ENCODE results near the gene PRCC. TPM values are rescaled to one million over a fixed set of nuclear protein-coding genes. Genes with fewer than 3 reads are reported as not detected.

Gene PRCC
- total and polyA plus RNA-seq, 2 of the 13 experiments (the other 11 are each of a cell fraction or from before 2014, with no cell fraction given) = 24.2 to 40.5 TPM

DNA sequence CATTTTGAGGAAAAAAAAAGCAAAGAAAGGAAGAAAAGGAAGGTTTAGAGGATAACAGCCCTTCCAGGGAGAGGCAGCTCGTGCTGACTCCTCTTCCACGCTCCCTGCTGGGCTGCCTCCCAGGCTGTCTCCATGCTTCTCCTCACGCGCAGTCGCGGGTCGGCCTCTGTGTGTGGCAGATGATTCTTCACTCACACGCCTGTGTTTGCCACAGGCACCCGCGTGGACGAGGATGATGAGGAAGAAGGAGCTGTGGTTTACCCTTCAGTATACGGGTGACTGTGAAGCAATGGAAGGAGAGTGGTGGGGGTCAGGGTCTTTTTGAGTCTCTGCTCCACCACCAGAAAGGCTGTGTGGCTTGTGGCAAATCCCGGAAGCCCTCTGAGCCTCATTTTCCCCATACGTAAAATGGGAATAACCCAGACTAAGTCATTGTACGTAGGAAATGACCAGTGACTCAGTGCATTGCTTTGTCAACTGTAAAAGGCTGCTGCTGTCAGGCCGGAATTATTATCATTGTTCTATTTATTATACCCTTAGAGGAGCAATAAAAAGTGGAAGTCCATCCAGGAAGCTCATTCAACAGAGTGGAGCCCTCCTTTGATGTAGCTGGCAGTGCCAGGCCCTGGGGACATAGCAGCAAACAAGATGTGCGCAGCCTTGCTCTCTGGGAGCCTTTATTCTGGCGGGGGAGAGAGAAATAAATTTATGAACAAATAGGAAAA lies 61.2 kb downstream of the PRCC start:
- 38% methylated on average over 18 of the region's 18 CpGs for WGBS (ENCODE audit: low lambda C conversion rate)
- CTCF ChIA-PET (ENCODE audit: low intra/inter-chr PET ratio, low total read pairs) = no interaction called here
- Histone ChIP-seq H3K79me2 (ENCODE audit: insufficient read depth, low read length) (no peaks in the 10 kb centered on the region), H3K9ac (ENCODE audit: insufficient read depth, low read depth, low read length) (no peak overlapping the region), H3K9me3 (ENCODE audit: low read length) (no peaks in the 10 kb centered on the region), H2AFZ (ENCODE audit: low read length) (no peak overlapping the region), H3K27me3 (ENCODE audit: control insufficient read depth in 1 of 2, insufficient read depth in 2 of 2, low read length in 2 of 2) (peaks cover 2 to 33% of the 10 kb centered on the region in 2 experiments; a peak in 4 of 5 replicates), H3K4me3 (replicated peaks in 1 of 3; ENCODE audit: insufficient read depth in 1 of 3, low read depth in 2 of 3, low read length in 3 of 3) (no peak overlapping the region), H3K4me2 (ENCODE audit: low read depth, low read length) (no peak overlapping the region), H4K20me1 (ENCODE audit: insufficient read depth, low read length) (no peaks in the 10 kb centered on the region), H3K4me1 (ENCODE audit: insufficient read depth, low read length) (peaks cover 13% of the 10 kb centered on the region), H3K36me3 (replicated peaks in 1 of 2; ENCODE audit: control insufficient read depth in 1 of 2, insufficient read depth in 2 of 2, low read length in 2 of 2) (no peaks in the 10 kb centered on the region), H3K27ac (ENCODE audit: extremely low read length, insufficient read depth, low read length) (no peak overlapping the region)
- ATAC-seq = no peak
- DNase-seq (ENCODE audit: low spot score) = no peak
- no peak for FAIRE-seq
- TF ChIP-seq ZSCAN25 (CRISPR knock-in tag; IDR thresholded peaks at IDR 0.05) (no peak), ZBTB7A (CRISPR knock-in tag; IDR thresholded peaks at IDR 0.05) (no peak), NCOA5 (CRISPR knock-in tag; IDR thresholded peaks at IDR 0.05) (no peak)
- TF ChIP-seq, protein P1, sequence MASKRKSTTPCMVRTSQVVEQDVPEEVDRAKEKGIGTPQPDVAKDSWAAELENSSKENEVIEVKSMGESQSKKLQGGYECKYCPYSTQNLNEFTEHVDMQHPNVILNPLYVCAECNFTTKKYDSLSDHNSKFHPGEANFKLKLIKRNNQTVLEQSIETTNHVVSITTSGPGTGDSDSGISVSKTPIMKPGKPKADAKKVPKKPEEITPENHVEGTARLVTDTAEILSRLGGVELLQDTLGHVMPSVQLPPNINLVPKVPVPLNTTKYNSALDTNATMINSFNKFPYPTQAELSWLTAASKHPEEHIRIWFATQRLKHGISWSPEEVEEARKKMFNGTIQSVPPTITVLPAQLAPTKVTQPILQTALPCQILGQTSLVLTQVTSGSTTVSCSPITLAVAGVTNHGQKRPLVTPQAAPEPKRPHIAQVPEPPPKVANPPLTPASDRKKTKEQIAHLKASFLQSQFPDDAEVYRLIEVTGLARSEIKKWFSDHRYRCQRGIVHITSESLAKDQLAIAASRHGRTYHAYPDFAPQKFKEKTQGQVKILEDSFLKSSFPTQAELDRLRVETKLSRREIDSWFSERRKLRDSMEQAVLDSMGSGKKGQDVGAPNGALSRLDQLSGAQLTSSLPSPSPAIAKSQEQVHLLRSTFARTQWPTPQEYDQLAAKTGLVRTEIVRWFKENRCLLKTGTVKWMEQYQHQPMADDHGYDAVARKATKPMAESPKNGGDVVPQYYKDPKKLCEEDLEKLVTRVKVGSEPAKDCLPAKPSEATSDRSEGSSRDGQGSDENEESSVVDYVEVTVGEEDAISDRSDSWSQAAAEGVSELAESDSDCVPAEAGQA (IDR thresholded peaks at IDR 0.05; ENCODE audit: low read depth) = no peak
- TF ChIP-seq, protein P1 (CRISPR knock-in tag; IDR thresholded peaks at IDR 0.05; ENCODE audit: borderline replicate concordance) = no peak
- in situ Hi-C loops (cut with HindIII; ENCODE audit: extremely low pct_ligation_motif_present, low pct_unique_long_range_greater_than_20kb) = no loop called here
- POLR2A ChIA-PET = no interaction called here
- intact Hi-C loops (cut with micrococcal nuclease; ENCODE audit: unreplicated experiment) = no loop called here
- BruUV-seq (replicated peaks) = no TSS peak
